ENCODE data around the gene DCBLD2. TPM values are rescaled to one million over a fixed set of nuclear protein-coding genes. Genes with fewer than 3 reads are reported as not detected.
A peak's percentile ranks its signal among the peaks of the same experiment; 100 is the strongest.

The DCBLD2 gene
- 10 to 100 TPM; 20.4 to 42.8 (median 27.8) TPM for total RNA-seq

DNA sequence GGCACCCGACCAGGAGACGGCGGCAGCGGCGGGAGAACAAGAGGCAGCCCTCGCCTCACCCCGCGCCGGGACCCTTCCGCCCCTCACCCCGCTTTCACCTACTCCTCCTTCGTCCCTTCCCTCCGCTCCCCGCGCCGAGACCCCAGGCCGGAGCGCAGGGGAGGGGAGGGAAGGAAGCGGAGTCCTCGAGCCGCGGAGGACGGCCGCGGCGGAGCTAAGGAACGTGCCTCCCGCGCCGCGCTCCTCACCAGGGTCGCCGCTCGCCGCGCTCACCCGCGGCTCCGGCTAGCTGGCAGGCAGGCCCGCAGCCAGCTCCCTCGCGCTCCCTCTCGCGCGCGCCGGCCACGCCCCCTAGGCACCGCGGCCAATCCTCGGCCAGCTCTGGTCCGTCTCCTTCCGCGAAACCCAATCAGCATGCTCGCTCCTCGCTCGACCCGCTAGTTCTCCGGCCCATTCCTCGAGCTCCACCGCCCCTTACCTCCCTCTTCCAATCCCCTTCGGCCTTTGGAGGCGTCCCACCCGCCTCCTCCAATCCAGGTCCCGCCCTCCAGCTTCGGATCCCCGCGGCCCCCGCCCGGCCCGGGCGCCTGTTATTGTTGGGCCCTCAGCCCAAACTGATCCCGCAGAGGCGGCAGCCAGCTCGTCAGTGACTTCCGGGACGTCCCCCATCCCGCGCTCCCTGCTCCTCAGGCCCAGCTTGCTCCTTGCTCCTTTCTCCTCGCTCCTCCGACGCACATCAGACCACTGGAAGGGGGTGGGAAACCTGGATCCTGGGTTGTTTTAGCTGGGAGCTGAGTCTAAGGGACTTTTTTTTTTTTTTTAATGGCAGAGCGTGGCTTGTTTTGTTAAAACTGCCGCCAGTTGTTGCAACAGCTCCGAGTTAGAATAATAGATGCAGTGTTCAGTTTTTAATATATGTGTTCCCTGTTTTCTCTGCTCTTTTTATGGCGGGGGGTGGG, at the start of gene DCBLD2:
Gene DCBLD2 (minus strand): TSS at position 304 of the 959 bp plus-strand sequence. CDS start 369 bp downstream, outside the sequence.
- Histone ChIP-seq H3K9me3 (no peaks in the 10 kb centered on the region), H3K36me3 (no peaks in the 10 kb centered on the region), H3K27me3 (no peaks in the 10 kb centered on the region), H3K4me3 (peak within 1 kb of the TSS; percentile 79 to 99 (median 94)), H3K27ac (peak within 1 kb of the TSS; percentile 85 to 94 (median 88)), H3K4me1 (peaks cover 7 to 27% (median 13%) of the 10 kb centered on the region in 4 donors)
- 1% methylated on average over 44 to 68 of the region's 86 CpGs for WGBS, 2 donors
- DNase-seq (peak; percentile 98 to 99), ATAC-seq (ENCODE audit: low FRiP score in 2 of 2) (peak; percentile 98 to 100)
- TF ChIP-seq POLR2AphosphoS5 (IDR thresholded peaks at IDR 0.05), result peak; percentile 48 to 84
- TF ChIP-seq EP300 (IDR thresholded peaks at IDR 0.05), result peak in 1 of 4 donors; percentile 16
- peak in 2 of 6 experiments; percentile 9 to 13 for TF ChIP-seq CTCF (IDR thresholded peaks at IDR 0.05)
- peak in 3 of 4 donors; percentile 84 to 95 (median 90) for TF ChIP-seq POLR2A (IDR thresholded peaks at IDR 0.05)

DNA sequence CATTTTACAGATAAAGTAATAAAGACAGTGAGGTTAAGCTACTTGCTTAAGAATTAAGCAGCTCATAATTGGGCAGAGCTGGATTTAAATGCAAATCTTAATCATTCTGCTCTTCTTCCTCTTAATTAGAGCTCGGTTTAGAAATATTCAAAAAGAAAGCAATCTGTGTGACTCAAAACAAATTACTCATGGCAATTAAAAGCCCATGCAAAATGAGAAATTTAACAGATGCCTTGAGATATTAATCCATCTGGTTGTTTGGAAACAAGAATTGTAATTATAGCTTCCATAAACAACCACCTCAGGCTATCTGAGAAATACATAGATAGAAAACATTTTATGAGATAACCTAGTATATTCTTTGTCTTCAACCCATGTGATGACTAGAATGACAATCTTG, 44.2 kb upstream of the DCBLD2 start:
- 79 to 81% methylated on average over 1 of the region's 1 CpG for WGBS, 2 donors
- no peak for DNase-seq

GRCh38 chr3:98945101-98945524, 43.6 kb upstream of the DCBLD2 start:
- WGBS, 2 donors, result 82 to 85% methylated on average over 1 of the region's 1 CpG
- H3K9me3 ChIP-seq, result no peaks in the 10 kb centered on the region
- DNase-seq (no peak), ATAC-seq (ENCODE audit: low FRiP score in 2 of 2) (peak in 1 of 2 donors; percentile 68)
- no peaks in the 10 kb centered on the region for H3K36me3 ChIP-seq
- no peaks in the 10 kb centered on the region for H3K27me3 ChIP-seq
- TF ChIP-seq POLR2A (IDR thresholded peaks at IDR 0.05), result no peak
- no peak for TF ChIP-seq EP300 (IDR thresholded peaks at IDR 0.05)
- TF ChIP-seq CTCF (IDR thresholded peaks at IDR 0.05), result no peak
- H3K4me3 ChIP-seq, result no peak overlapping the region
- no peaks in the 10 kb centered on the region for H3K4me1 ChIP-seq
- H3K27ac ChIP-seq, result no peak overlapping the region

More for the DNA sequence above, 44.2 kb upstream of the DCBLD2 start:
- H3K27ac ChIP-seq, result no peak overlapping the region
- H3K4me1 ChIP-seq, result no peaks in the 10 kb centered on the region
- ATAC-seq (ENCODE audit: low FRiP score in 2 of 2), result no peak
- H3K27me3 ChIP-seq, result no peaks in the 10 kb centered on the region
- TF ChIP-seq CTCF (IDR thresholded peaks at IDR 0.05) (no peak), POLR2A (IDR thresholded peaks at IDR 0.05) (no peak), EP300 (IDR thresholded peaks at IDR 0.05) (no peak), POLR2AphosphoS5 (IDR thresholded peaks at IDR 0.05) (no peak)
- H3K36me3 ChIP-seq, result no peaks in the 10 kb centered on the region
- H3K9me3 ChIP-seq, result no peaks in the 10 kb centered on the region
- H3K4me3 ChIP-seq, result no peak overlapping the region

GRCh38 chr3:98930413-98930812, 28.9 kb upstream of the DCBLD2 start:
- H3K27ac ChIP-seq, result no peak overlapping the region
- H3K27me3 ChIP-seq, result no peaks in the 10 kb centered on the region
- H3K4me3 ChIP-seq, result no peak overlapping the region
- TF ChIP-seq POLR2A (IDR thresholded peaks at IDR 0.05) (no peak), POLR2AphosphoS5 (IDR thresholded peaks at IDR 0.05) (no peak), EP300 (IDR thresholded peaks at IDR 0.05) (no peak), CTCF (IDR thresholded peaks at IDR 0.05) (no peak)
- H3K36me3 ChIP-seq, result no peaks in the 10 kb centered on the region
- DNase-seq, result no peak
- peaks cover 0 to 9% (median 2%) of the 10 kb centered on the region in 4 donors for H3K9me3 ChIP-seq
- H3K4me1 ChIP-seq, result no peaks in the 10 kb centered on the region
- no peak for ATAC-seq (ENCODE audit: low FRiP score in 2 of 2)

Measured in upper lobe of left lung (tissue), 6 donors.